GM18505 (cell line): ENCODE measurements around the gene ZBP1.

ENCODE experiments used
- ATAC-seq: cut with Tn5 transposase; IDR thresholded peaks from one replicate; pipeline ENCODE4 v1.9.1; 2021; ENCODE audit not compliant: unreplicated experiment
- POLR2A ChIP-seq: IDR thresholded peaks from 4 replicates; pipeline ENCODE4 v1.6.1; 2011; ENCODE audit warnings: borderline replicate concordance; ENCODE audit not compliant: insufficient read depth, insufficient read length; ENCODE audit errors: extremely low read depth

ZBP1 gene

DNA sequence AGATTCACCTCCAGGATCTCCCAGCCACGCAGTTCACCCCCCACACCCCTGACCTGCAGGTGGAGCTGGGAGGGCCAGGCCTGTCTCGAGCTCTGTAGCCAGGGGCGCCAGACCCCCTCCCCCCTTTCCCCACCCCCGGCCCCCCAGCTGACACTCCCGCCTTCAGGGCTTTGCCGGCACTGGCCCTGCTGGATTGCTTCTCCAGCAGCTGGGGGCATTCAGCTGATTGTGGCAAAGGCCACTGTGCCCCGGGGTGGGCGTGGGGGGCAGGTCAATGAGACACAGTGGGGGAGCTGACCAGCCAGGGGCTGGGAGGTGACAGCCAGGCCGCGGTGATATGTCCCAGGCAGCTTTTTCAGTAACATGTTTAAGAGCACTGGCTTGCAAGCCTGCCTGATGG is 22.2 kb downstream of the ZBP1 start:
- TF ChIP-seq POLR2A = no peak

DNA sequence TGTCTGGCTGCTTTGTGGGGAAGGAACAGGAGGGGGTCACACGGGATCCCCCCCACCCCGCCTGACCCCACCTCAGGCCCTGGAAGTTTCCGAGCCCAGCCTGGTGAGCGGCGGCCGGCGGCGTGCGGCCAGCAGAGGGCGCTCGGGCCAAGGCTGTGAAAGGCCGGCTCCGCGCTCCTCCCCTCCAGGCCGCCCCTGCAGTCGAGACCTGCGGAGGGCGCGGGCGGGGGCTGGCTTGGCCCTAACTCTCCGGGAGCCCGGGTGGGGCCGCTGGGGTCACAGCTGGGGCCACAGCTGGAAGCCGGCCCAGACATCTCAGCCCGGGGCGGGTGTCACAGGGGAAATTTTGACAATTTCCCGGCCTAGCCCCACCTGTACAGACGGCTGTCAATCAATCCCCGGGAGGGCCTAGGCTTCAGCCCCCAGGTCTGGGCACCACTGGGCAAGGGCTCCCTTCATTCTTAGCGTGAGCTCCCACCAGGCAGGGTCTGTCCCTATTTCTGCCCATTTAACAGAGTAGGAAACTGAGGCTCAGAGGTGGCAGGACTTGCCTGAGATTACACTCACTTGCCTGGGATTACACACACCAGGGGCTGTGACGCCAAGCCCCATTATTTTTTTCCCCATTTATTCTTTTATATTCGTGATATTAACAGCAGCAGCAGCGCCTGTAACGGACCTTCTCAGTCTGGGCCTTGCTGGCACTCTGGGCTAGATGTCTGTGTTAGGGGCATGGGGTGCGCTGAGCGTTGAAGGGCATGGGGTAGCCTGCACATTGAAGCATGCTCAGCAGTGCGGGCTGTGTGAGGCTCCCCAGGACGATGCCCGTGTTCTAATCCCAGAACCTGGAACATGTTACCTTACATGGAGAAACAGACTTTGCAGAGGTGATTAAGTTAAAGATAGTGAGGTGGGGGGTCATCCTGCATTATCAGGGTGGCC is 23.0 kb downstream of the ZBP1 start:
- TF ChIP-seq POLR2A = no peak
- ATAC-seq = no peak

More for the DNA sequence above, 22.2 kb downstream of the ZBP1 start:
- no peak for ATAC-seq

DNA sequence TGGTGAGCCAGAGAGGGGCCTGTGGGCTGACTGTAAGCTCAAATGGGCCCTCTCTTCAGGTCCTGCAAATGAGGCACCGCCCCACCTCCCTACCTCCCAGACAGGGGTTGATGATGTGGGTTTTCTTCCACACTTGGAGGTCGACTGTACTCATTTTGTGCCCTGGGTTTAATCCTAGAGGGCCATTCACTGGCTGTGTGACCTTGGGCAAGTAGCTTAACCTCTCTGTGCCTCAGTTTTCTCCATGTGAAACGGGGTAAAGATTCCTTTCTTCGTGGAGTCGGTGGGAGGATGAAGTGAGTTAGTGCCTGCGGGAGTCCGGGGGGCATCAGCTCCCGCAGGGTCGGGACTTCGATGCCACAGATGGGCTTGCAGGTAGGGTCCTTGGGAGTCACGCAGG is 23.9 kb downstream of the ZBP1 start:
- no peak for ATAC-seq
- TF ChIP-seq POLR2A = no peak

DNA sequence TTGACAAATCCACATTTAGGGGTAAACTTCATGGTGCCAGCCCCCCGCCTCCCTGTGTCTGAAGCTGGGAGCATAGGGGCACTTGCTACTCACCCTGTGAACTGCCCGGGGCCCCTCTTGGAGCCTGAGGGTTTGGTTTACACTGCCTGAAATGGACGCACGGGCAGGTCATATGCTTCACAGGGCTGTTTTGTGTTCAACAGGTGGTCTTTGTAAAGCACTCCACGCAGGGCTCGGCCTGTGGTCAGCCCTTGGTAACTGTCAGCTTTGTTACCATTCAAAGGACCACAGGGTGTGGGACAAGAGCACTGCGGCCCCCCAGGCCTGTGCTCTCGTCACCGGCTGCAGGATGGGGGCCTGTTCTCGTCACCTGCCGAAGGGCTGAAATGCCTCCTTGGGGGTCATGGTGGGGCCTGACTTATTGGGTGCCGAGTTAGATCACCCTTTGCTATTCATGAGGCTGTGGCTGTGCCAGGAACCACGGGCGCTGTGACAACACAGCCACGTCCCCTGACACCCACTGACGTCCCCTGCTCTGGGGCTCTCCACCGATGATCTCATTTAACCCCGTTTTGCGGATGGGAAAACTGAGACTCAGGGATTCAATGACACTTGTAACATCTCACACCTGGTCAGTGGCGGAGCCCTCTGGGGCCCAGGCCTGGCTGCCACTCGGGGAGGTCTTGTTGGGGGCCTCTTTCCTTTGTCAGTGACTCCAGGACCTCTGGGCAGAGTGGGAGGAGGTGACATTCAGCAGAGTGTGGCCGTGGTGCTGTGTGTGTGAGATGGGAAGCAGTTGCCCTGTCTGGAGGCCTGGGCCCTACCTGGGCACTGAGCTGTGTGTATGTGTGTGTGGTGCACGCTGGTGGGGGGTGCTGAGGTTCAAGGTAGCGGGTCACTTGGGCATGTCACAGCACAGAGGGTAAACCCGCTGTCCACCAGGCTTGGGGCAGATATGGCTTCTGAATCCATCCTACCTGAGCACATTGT is 24.9 kb downstream of the ZBP1 start:
- no peak for ATAC-seq
- no peak for TF ChIP-seq POLR2A

DNA sequence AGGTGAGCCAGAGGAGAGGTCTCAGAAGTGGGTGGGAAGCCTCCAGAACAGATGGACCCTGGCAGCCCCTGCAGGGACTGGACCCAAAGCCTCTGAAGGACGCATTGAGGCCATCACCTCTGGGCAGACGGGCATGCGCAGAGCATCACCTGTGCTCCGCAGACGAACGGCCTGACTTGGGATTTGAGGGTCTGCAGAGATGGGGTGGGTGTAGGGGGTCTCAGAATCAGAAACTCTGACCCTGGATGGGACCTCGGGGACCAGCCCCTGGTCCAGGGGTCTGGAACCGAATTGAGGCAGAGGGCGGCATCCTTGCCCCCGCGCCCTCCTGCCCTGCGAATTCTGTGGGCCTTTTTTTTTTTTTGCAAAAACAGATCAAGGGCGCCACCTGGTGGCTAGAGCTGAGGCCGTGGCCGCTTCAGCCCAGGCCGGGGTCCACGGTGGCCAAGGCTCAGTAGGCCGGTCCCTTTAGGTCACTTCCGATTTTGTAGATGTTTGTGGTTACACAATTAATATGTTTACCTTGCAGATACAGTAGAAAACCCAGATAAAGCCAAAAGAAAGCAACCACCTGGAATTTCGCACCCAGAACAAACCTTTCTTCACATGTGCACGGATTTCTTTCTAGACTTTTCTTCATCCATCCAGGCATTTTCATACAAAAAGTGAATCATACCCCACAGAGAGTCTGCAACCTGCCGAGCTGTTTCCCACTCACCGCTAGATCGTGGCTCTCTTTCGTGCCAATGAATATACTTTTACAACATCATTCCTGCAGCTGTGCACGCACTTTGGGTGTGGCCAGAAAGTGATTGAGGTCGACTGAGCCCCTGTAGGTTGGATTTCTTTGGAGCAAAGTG is 25.9 kb downstream of the ZBP1 start:
- no peak for TF ChIP-seq POLR2A
- no peak for ATAC-seq

DNA sequence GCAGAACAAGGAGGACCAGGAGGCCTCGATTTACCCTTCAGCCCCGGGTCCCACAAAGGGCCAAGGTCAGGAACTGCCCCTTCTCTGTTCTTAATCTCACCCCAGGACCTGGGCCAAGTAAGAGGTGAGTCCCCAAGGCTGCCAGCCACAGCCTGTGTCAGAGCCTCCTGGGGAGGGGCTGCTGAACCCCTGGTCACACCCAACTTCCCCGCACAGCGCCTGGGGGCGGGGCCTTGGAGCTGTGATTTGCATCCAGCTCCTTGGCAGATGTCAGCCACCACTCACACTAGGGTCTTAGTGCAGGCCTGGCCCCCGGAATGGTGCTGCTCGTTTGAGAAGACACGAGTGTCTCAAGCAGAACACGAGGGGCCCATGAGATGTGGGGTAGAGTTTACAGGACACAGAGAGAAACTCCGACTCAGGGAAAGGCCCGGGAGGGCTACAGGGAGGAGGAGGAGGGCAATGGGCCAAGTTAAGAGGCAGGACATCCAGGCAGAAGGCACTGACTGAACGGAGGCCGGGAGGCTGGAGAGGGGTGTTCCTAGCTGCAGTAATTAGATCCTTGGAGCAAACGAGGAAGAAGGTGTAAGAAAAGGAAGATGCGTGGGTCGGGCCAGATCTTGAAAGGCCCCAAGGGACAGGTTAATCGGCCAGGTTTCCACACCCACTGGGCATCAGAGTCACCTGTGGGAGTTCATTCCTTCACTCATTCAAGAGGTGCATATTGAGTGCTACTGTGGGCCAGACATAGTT is 26.9 kb downstream of the ZBP1 start:
- no peak for ATAC-seq

DNA sequence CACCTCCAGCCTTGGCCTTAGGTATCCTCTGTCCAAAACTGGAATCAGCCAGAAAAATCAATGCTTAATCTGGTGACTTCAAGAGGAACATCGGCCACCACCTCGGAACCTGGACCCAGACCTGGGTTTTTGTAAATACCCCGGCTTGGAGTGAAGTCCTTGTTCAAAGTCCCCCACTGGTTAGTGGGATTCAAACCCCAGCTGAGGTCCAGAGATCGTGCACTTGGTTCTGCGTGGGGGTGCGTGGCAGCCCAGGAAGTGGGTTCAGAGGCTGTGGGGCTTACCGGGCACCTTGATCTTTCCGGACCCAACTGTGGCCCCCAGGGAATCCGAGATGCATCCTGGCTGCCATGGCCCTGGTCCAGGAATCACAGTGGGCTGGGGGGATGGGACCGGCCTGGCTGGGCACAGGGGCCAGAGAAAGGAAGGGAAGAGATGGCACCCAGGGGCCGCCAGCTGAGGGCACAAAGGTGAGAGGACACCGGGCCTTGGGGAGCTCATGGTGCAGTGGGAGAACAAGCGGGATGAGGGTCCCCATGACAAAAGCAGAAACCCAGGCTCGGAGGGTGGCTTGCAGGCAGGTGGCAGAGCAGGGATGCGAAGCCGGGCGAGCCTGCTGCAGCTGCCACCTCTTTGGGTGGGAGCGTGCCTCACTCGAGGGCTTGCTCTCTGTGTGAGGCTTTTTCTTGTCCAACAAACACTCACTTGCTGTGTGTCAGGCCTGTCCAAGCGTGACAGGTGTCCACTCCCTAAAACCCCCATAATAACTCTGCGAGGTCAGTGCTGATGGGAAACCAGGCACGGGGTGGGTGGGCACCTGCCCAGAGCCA is 27.7 kb downstream of the ZBP1 start:
- ATAC-seq = no peak
- TF ChIP-seq POLR2A = no peak

More for the DNA sequence above, 26.9 kb downstream of the ZBP1 start:
- no peak for TF ChIP-seq POLR2A

DNA sequence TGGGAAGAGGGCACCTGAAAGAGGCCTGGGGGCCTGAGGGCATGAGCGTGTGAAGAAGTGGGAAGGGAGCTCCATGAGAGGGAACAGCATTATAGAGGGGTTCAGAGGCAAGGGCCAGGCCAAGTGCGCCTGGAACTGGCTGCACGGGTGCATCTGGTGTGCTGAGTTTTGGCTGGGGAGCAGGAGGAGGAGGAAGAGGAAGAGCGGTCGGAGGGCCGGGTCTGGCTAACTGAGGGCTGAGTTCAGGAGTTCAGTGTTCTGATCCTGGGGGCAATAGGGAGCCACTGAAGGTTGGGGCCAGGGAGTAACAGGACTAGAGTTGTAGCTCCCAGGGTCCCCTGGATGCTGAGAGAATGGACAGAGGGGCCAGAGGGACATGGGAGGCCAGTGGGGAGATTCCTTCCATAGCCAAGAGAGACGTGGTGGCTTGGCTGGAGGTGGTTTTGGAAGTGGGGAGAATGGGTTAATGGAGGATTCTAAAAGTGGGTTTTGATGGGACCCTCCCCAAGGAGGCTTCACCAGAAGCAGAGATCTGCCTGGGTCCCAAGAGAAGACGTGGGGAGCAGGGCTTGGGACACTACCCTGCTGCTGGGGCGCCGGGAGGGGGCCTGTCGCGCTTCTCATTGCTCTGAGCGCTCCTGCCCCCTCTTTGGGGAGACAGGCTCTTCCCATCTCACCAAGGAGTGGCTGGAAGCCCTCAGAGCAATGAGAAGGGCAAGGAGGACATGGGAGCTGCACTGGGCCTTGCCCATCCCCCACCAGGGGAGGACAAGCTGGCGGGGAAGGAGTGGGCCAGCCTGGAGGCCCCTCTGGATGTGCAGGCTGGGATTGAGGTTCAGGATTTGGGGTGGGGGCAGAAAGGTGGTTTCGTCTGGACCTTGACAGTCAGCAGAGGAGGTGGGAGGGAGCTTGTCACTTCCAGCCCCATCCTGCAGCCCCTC is 28.7 kb downstream of the ZBP1 start:
- TF ChIP-seq POLR2A = no peak
- ATAC-seq = no peak

DNA sequence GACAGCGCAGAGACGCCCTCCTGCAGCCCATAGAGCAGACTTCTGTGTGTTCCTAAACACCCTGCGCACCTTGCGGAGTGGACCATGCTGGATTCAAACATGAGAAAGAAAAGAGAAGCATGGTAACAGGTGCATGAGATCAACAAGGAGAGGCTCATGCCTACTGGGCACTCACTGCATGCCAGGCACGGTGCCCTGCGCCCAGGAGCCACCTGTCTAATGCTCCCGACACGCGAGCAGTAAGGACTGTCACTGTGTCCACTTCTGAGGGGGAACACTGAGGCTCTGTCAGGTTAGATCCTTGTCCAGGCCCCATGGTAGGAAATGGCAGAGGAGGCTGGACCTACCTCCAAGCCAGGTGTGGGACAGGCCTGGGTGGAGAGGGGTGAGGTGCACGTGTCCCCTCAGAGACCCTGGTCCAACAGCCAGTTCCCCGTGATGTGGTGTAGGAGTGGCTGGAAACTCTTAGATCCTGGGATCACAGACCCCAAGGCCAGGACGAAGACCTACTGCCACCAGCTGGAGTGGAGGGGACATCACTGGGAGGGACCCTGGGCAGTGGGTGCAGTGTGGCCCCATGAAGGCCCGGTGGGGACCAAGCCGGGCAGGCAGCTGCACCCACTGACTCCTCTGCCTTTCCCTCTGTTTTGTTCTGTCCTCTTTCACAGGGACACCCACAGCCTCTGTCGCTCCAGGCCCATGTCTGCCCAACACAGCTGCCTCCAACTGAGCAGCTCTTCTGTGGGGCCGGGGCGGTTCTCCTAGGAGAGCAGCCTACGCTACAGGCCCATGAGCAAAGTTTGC is 29.5 kb downstream of the ZBP1 start:
- ATAC-seq = no peak
- no peak for TF ChIP-seq POLR2A
